Activated CD4-positive, CD25-positive, alpha-beta regulatory T cell treated with anti-CD3 and anti-CD28 coated beads, Interleukin-2, amount 50 U/mL, for 16 hours (primary cell): Measurements from ENCODE around the gene NPAS3.

Experiments used
- DNase-seq: peaks from one replicate; pipeline ENCODE4 v3.0.0-alpha.2; 2020; ENCODE audit warnings: low read depth, low spot score

The NPAS3 gene

DNA sequence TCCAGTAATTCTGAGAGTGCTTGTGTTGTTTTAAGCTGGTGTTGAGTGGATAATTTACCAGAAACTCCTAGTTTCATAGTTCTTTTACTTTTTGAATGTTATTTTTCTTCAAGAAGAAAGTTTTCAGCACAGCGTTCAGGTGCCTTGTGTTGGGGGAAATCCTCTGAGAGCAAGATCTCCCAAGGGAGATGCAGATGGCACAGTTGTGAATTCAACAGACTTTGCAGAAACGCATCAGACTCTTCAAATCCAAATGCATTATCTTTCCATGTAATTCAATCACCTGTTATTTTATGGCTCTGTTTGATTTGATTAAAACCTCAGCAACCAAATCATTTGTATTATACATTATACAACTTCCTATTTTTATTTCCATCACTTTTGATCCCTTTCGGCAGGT, 572.3 kb downstream of the NPAS3 start:
- DNase-seq = no peak

GRCh38 chr14:33511851-33512640, 573.4 kb downstream of the NPAS3 start:
- DNase-seq = no peak

GRCh38 chr14:33515441-33515840, 576.8 kb downstream of the NPAS3 start:
- no peak for DNase-seq

GRCh38 chr14:33515899-33516298, 577.2 kb downstream of the NPAS3 start:
- no peak for DNase-seq

DNA sequence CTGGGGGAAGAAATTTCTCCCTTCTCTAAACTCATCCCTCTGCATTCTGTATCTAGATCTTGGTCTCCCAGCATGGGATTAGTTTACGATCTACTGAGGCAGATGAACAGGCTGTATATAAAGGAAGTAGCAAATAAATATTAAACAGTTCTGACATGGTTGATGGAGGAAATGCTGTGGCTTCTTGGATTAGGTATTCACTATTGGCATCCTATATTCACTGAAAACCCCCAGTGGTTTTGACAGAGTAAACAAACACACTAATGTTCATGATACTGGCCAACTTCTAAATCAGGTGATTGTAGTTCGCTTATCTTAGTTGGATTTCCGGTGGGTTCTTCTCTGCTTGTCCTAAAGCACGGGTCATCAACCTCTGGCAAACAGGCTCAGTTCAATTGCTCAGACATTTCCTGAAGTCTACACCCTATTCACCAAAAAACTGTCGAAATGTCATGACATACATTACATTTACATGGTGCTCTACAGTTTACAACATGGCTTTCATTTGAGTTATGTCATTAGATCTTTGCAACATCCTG, 578.3 kb downstream of the NPAS3 start:
- DNase-seq = no peak

GRCh38 chr14:33521192-33521591, 582.5 kb downstream of the NPAS3 start:
- DNase-seq = no peak

DNA sequence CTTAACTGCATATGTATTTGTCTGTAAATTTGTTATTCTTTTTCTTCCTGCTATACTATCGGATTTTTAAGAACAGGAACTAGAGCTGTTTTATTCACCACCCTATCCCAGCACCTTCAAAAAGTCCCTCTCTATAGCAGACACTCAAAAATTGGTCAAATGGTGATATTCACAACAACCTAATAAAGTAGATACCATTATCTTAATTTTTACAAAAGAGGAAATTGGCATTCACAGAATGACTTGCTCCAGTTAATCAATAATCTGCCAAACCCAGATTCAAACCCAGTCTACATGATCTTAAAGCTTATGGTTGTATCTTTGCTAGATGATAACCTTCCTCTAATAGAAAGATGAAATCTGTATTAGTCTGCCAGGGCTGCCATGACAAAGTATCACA, 585.6 kb downstream of the NPAS3 start:
- DNase-seq = no peak

- no peak for DNase-seq
Measured at GRCh38 chr14:33525626-33526025, 586.9 kb downstream of the NPAS3 start.

DNA sequence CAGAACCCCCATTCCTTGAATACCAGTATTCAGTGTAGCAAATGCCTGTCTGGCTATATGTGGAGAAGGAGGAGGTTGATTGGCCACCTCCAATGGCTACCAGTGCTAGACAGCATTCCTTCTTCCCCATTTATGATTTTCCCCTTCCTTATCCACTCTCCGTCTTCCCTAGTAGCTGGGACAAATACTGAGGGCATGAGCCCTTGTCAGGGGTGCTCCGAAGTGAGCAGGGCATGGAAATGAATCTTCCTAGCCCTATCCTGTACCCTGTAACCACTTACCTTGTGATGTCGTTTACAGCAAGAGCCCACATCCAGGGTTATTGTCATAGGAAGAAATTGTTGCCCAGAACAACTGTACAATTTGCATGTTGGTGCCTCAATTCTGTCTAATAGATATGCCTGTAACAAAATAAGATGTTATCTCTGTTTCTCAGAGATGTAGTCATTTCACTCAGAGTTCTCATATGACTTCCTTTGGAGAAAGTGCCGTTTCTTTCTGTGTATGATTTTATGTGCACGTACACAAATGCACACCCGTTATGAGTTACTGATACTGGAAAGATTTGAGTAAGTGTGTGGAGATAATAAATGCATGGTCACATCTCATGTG, 588.5 kb downstream of the NPAS3 start:
- no peak for DNase-seq

DNA sequence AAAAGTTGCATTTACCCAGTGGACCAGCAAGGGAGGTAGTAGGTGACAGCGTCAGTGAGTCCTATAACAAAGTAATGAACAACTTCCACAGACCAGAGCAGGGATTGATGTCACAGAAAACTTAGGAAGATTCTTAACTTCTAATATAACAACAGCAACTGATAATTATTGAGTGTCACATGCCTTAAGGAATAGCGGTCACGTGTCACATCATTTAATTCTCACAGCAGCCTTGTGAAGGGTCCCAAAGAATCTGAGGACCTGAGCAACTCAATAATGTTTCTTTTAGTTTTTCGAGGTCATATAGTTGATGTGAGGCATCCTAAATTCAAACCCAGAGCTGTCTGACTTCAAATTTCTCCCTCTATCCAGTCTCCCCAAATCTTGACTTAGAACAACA, 590.0 kb downstream of the NPAS3 start:
- DNase-seq = no peak

DNA sequence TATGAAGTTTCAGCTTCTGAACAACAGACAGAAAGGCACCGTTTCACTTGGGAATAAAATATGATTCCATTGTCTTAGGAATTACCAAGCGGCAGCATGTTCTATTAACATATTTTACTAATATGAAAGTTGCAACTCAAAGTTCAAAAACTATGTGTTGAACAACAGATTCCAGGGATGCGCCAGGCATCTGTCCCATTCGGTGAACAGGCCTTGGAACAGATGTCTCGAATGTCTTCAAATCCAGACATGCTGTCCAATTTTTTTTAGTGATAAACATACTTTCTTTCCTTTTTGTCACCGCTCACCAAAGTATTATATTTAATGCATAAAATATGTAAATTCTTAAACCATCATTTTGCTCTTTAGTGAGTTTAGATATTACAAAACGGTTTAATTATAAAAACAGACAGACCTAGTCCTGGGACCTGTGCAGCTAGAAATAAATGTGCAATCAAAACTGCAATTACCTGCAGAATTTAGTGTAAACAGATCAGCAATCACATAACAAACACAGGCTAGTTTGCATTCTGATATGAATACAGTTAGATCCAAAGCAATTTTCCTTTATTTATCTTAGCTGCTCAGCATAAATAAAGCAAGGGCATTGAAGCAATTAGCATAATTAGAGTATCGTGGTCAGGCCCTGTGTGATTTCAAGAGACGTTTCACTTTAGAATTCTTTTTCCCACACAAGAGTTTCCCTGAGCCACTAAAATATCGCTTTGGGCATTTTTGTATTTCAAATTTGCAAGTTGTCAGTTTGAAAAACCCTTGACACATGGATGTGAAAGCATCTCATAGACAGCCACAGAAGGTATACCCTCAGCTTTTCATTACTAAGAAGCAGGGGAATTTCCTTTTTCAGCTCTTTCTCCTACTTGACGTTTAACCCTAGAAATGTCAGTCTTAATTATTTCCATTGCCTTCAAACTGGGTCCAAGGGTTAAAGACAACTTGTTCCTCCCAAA, 591.4 kb downstream of the NPAS3 start:
- DNase-seq = no peak

GRCh38 chr14:33532553-33532952, 593.9 kb downstream of the NPAS3 start:
- no peak for DNase-seq

- DNase-seq = no peak
Measured at GRCh38 chr14:33534104-33534503, 595.4 kb downstream of the NPAS3 start.

DNA sequence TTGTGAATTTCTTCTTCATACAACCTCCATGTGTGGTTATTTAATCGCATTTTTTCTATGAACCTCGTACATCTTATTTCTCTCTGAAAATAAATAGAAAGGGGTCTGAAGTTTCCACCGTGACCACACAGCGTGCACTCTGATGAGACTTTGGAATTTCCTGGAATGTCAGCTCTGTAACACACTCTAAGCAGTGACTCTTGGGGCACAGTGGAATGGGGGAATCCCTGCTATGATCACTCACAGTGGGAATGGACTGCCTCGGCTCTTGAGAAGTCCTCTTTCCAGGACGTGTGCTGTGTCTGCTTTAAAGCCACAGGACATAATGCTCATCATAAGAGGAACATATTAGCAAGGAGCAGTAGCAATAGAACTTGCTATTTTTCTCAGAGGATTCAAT, 596.0 kb downstream of the NPAS3 start:
- DNase-seq = no peak

DNA sequence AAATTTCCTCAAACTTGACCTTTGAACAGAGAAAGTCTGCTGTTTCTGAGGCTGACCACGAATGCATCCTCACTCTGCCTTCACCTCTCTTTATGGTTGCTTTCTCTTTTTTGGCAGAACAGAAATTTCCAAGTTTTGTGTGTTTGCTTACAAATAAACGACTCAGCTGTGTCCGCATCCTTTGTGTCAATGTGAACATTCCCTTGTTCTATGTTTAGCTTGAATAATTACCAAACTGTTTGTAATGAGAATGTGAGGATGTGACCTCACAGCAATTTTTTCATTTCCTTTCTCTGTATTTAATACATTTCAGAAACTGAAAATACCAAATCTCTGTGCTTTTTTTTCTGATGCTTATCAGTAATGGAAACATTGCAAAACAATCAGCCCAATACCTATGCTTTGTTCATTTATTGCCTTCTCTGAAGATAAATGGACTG, 601.3 kb downstream of the NPAS3 start:
- no peak for DNase-seq

DNA sequence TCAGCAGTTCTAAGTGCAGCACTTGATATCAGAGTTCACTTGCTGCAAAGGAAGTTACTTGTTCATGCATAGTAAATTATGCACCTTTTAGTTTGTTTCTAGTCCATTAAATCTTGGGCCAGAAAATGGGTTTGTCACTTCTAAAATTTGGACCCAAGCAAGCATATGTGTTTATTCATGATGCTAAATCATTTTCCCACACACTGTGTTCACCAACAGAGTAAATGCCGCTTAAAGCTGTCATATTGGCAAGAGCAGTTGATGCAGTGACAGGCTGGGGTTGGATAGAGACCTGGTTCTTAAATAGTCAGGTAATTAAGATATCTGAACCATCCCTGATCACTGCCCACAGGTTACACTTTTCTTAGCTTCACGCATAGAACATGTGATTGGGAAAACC, 602.5 kb downstream of the NPAS3 start:
- no peak for DNase-seq

GRCh38 chr14:33542338-33543287, 603.9 kb downstream of the NPAS3 start:
- DNase-seq = no peak

- DNase-seq = no peak
Measured at GRCh38 chr14:33545696-33546095, 607.0 kb downstream of the NPAS3 start.

DNA sequence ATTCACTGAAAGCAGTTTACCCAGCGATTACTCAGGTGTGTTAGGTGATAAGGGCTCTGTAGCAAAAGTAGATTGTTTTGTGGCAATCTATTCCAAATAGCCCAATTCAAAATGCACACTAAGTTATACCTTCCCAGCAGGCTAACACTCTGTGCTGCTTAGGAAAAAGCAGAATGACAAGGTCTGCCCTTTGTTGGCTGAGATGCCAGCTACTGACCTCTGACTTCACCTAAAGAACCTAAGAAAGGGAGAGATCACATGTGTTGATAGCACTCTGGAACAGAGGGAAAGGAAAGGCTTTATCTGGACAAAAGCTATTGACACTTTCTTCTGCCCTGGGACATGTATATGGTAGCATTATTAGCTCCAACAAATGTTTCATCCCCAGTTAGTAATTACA, 609.9 kb downstream of the NPAS3 start:
- DNase-seq = no peak

- no peak for DNase-seq
Measured at GRCh38 chr14:33551963-33552362, 613.3 kb downstream of the NPAS3 start.
